Keratinocyte (primary cell): ENCODE results near the gene DLX3. TPM values are rescaled to one million over a fixed set of nuclear protein-coding genes. Genes with fewer than 3 reads are reported as not detected.
"Not testable (repeated sequence)": the region's sequence is repeated elsewhere in the genome, so short reads cannot be mapped to it uniquely, and the experiment has no call there.

Source experiments
- DNase-seq: peaks from one replicate; pipeline ENCODE4 v3.0.0-alpha.2; 2011; ENCODE audit warnings: low read depth, missing footprints, low spot score
- FAIRE-seq: peaks from 2 replicates; lab custom pipeline; 2011; peaks lifted over from hg19 to GRCh38; lab: Jason Lieb, UNC
- H2AFZ ChIP-seq: 2 replicates; pipeline ENCODE4 v1.6.0; 2012; ENCODE audit warnings: low read length, control low read depth, inconsistent platforms; ENCODE audit not compliant: control insufficient read depth
- H3K27ac ChIP-seq: 2 replicates; pipeline ENCODE4 v1.5.1; 2011; ENCODE audit warnings: low read length; ENCODE audit not compliant: control insufficient read depth, insufficient read depth
- H3K27me3 ChIP-seq: 3 replicates; pipeline ENCODE4 v1.6.0; 2011; ENCODE audit warnings: low read length; ENCODE audit not compliant: control insufficient read depth, insufficient read depth; ENCODE audit errors: extremely low read depth
- H3K36me3 ChIP-seq, 2 experiments: 2 replicates in 1 of 2; 3 replicates in 1 of 2; pipeline ENCODE4 v1.5.1; 2011; ENCODE audit warnings: low read length in 2 of 2, mild to moderate bottlenecking in 1 of 2; ENCODE audit not compliant: control insufficient read depth in 2 of 2, insufficient read depth in 2 of 2; ENCODE audit errors: extremely low read depth in 1 of 2
- H3K4me1 ChIP-seq: 3 replicates; pipeline ENCODE4 v1.5.1; 2011; ENCODE audit warnings: low read length; ENCODE audit not compliant: control insufficient read depth, insufficient read depth; ENCODE audit errors: extremely low read depth
- H3K4me2 ChIP-seq: 3 replicates; pipeline ENCODE4 v1.6.0; 2011; ENCODE audit warnings: low read depth, low read length; ENCODE audit not compliant: control insufficient read depth, insufficient read depth; ENCODE audit errors: extremely low read depth
- H3K4me3 ChIP-seq, 3 experiments: fragments of 200-600 bp in 1 of 3; sonication (generic) in 1 of 3; 2 replicates in 2 of 3; 3 replicates in 1 of 3; pipeline ENCODE4 v1.5.1; 2011 to 2016; ENCODE audit warnings: low read length in 3 of 3, mild to moderate bottlenecking in 3 of 3, control low read depth in 2 of 3, inconsistent platforms in 1 of 3, low read depth in 1 of 3, mixed read lengths in 1 of 3, mixed run types in 1 of 3, moderate library complexity in 1 of 3; ENCODE audit not compliant: control insufficient read depth in 2 of 3, insufficient read depth in 2 of 3; ENCODE audit errors: extremely low read depth in 1 of 3
- H3K79me2 ChIP-seq: 2 replicates; pipeline ENCODE4 v1.6.0; 2012; ENCODE audit warnings: low read length; ENCODE audit not compliant: control insufficient read depth, insufficient read depth
- H3K9ac ChIP-seq: 3 replicates; pipeline ENCODE4 v1.6.0; 2011; ENCODE audit warnings: low read length; ENCODE audit not compliant: control insufficient read depth, insufficient read depth; ENCODE audit errors: extremely low read depth
- H3K9me1 ChIP-seq: 3 replicates; pipeline ENCODE4 v1.6.0; 2011; ENCODE audit warnings: low read length; ENCODE audit not compliant: control insufficient read depth, insufficient read depth; ENCODE audit errors: extremely low read depth
- H3K9me3 ChIP-seq: 2 replicates; pipeline ENCODE4 v1.5.1; 2012; ENCODE audit warnings: low read depth, low read length; ENCODE audit not compliant: control insufficient read depth
- H4K20me1 ChIP-seq: 3 replicates; pipeline ENCODE4 v1.6.0; 2011; ENCODE audit warnings: low read length; ENCODE audit not compliant: control insufficient read depth, insufficient read depth; ENCODE audit errors: extremely low read depth
- CTCF ChIP-seq, 3 experiments: IDR thresholded peaks in 1 of 3; conservative IDR thresholded peaks in 1 of 3; optimal IDR thresholded peaks in 1 of 3; 2 replicates in 2 of 3; 3 replicates in 1 of 3; pipeline versions ENCODE3 to v1.5.1; 2011; ENCODE audit warnings: low read length in 3 of 3, mild to moderate bottlenecking in 3 of 3, moderate library complexity in 2 of 3, control low read depth in 1 of 3, inconsistent platforms in 1 of 3; ENCODE audit not compliant: insufficient read depth in 2 of 3; ENCODE audit errors: extremely low read depth in 1 of 3
- EZH2 ChIP-seq: IDR thresholded peaks from one replicate; pipeline ENCODE4 v1.6.1; 2012; ENCODE audit warnings: inconsistent platforms, mild to moderate bottlenecking, low read length, moderate library complexity
- dilution Hi-C: fragments of 300-500 bp; cut with MboI; formaldehyde crosslinking; loops from one replicate; pipeline ENCODE4 v1.7.0; 2020; ENCODE audit warnings: low sequenced_read_pairs; ENCODE audit not compliant: extremely low pct_ligation_motif_present
- polyA plus RNA-seq, 5 experiments: library from polyadenylated mRNA; depleted of rRNA in 3 of 5; stranded (reverse) in 3 of 5; stranded (forward) in 1 of 5; unstranded in 1 of 5; fragments of >200 nt; gene quantifications; 1 replicate in 1 of 5; 2 replicates in 3 of 5; 3 replicates in 1 of 5; pipeline versions ENCODE4 v1.2.1 to v1.2.3, GENCODE V29; 2011 to 2012; ENCODE audit warnings: missing spikeins in 2 of 5, low read depth in 1 of 5, low replicate concordance in 1 of 5

Gene DLX3
- polyA plus RNA-seq, 1 donor (not counting 4 experiments of a cell fraction or from before 2014, with no cell fraction given) = 0.72 TPM

GRCh38 chr17:50043290-50044148 is 48.5 kb upstream of the DLX3 start:
- Histone ChIP-seq H3K79me2 (no peaks in the 10 kb centered on the region), H3K4me2 (no peak overlapping the region), H3K4me1 (peaks cover 40% of the 10 kb centered on the region)

GRCh38 chr17:50042211-50042610 is 47.2 kb upstream of the DLX3 start:
- no peaks in the 10 kb centered on the region for H3K9me1 ChIP-seq
- H3K9ac ChIP-seq = no peak overlapping the region
- no peak overlapping the region for H3K4me3 ChIP-seq
- no peaks in the 10 kb centered on the region for H3K9me3 ChIP-seq
- H3K4me1 ChIP-seq = peaks cover 39% of the 10 kb centered on the region
- no peaks in the 10 kb centered on the region for H3K27me3 ChIP-seq
- no peaks in the 10 kb centered on the region for H4K20me1 ChIP-seq
- no peak for FAIRE-seq
- no peaks in the 10 kb centered on the region for H3K79me2 ChIP-seq
- dilution Hi-C loops = no loop called here
- no peak overlapping the region for H2AFZ ChIP-seq
- no peak for DNase-seq
- H3K27ac ChIP-seq = no peak overlapping the region
- no peak overlapping the region for H3K4me2 ChIP-seq
- H3K36me3 ChIP-seq = no peaks in the 10 kb centered on the region
- TF ChIP-seq EZH2 (no peak), CTCF (optimal IDR thresholded peaks at IDR 0.05 in 1 of 3, IDR thresholded peaks at IDR 0.05 in 1 of 3, conservative IDR thresholded peaks at IDR 0.05 in 1 of 3; ENCODE audit: extremely low read depth in 1 of 3, insufficient read depth in 2 of 3, low read length in 3 of 3) (no peak)

More at GRCh38 chr17:50043290-50044148, 48.5 kb upstream of the DLX3 start:
- peak; percentile 17 for FAIRE-seq
- no peaks in the 10 kb centered on the region for H3K27me3 ChIP-seq
- DNase-seq = no peak
- H3K9ac ChIP-seq = no peak overlapping the region
- H2AFZ ChIP-seq = no peak overlapping the region
- no peak for TF ChIP-seq CTCF (optimal IDR thresholded peaks at IDR 0.05 in 1 of 3, IDR thresholded peaks at IDR 0.05 in 1 of 3, conservative IDR thresholded peaks at IDR 0.05 in 1 of 3; ENCODE audit: extremely low read depth in 1 of 3, insufficient read depth in 2 of 3, low read length in 3 of 3)
- no peak for TF ChIP-seq EZH2
- no peak overlapping the region for H3K4me3 ChIP-seq
- H3K9me1 ChIP-seq = peaks cover 2% of the 10 kb centered on the region
- H4K20me1 ChIP-seq = no peaks in the 10 kb centered on the region
- H3K27ac ChIP-seq = no peak overlapping the region
- H3K9me3 ChIP-seq = no peaks in the 10 kb centered on the region
- H3K36me3 ChIP-seq = no peaks in the 10 kb centered on the region
- dilution Hi-C loops = no loop called here

- H3K9me3 ChIP-seq, H3K27me3 ChIP-seq, H3K27ac ChIP-seq, DNase-seq, dilution Hi-C loops, H3K9ac ChIP-seq, H4K20me1 ChIP-seq, H2AFZ ChIP-seq, H3K4me2 ChIP-seq, H3K36me3 ChIP-seq, H3K9me1 ChIP-seq, H3K4me3 ChIP-seq, H3K79me2 ChIP-seq, FAIRE-seq: not testable (repeated sequence)
- H3K4me1 ChIP-seq = peaks cover 33% of the 10 kb centered on the region
Measured at GRCh38 chr17:50040496-50040895, 45.5 kb upstream of the DLX3 start.
